ENCODE results near the gene WDR90.

DNA sequence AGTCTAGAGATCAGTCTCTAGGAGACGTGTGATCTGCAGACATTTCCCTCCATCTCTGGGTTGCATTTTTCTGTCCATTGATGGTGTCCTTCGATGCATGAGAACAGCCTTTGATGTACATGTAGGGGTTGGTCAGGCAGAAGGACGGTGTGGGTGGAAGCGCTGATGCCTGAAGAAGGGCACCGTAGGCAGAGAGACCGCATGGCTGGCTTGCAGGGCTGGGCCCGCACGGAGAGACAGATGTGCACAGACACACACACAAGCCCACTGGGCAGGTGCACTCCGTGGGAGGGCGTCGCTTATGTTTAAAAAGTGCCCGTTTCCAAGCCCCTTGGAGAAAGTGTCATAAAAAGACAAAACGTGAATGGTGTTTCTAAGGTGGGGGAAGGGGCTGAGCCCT lies 34.0 kb upstream of the WDR90 start:
- TF ChIP-seq EZH2phosphoT487 (IDR thresholded peaks at IDR 0.05) (no peak), EZH2 (IDR thresholded peaks at IDR 0.05) (no peak)
- TF ChIP-seq, protein P1, sequence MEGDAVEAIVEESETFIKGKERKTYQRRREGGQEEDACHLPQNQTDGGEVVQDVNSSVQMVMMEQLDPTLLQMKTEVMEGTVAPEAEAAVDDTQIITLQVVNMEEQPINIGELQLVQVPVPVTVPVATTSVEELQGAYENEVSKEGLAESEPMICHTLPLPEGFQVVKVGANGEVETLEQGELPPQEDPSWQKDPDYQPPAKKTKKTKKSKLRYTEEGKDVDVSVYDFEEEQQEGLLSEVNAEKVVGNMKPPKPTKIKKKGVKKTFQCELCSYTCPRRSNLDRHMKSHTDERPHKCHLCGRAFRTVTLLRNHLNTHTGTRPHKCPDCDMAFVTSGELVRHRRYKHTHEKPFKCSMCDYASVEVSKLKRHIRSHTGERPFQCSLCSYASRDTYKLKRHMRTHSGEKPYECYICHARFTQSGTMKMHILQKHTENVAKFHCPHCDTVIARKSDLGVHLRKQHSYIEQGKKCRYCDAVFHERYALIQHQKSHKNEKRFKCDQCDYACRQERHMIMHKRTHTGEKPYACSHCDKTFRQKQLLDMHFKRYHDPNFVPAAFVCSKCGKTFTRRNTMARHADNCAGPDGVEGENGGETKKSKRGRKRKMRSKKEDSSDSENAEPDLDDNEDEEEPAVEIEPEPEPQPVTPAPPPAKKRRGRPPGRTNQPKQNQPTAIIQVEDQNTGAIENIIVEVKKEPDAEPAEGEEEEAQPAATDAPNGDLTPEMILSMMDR (IDR thresholded peaks at IDR 0.05) = no peak
